K562 (cell line): ENCODE results near the gene EXOSC2. TPM values are rescaled to one million over a fixed set of nuclear protein-coding genes. Genes with fewer than 3 reads are reported as not detected.

Experiments
- ILK ChIP-seq: fragments of 450-650 bp; IDR thresholded peaks from 2 replicates; pipeline ENCODE4 v1.6.1; 2016; ENCODE audit warnings: missing genetic modification characterization, low read depth, mild to moderate bottlenecking, missing compliant biosample characterization, moderate library complexity, borderline replicate concordance
- MAFG ChIP-seq: fragments of 450-650 bp; conservative IDR thresholded peaks from 2 replicates; pipeline ENCODE4 v1.6.1; 2016; ENCODE audit warnings: missing genetic modification characterization, missing compliant biosample characterization
- NCOA2 ChIP-seq, 2 experiments: fragments of 450-650 bp; IDR thresholded peaks; 2 replicates each; pipeline ENCODE4 v1.6.1; 2018; ENCODE audit warnings: mild to moderate bottlenecking in 2 of 2, moderate library complexity in 1 of 2; ENCODE audit not compliant: partially characterized antibody in 2 of 2
- NEUROD1 ChIP-seq: fragments of 150-350 bp; IDR thresholded peaks from 2 replicates; pipeline ENCODE4 v1.6.1; 2014; ENCODE audit warnings: borderline replicate concordance, low read length, low read depth; ENCODE audit not compliant: partially characterized antibody
- NR4A1 ChIP-seq, 2 experiments: fragments of 250-450 bp in 1 of 2; fragments of 450-650 bp in 1 of 2; sonication (Bioruptor Pico) in 1 of 2; IDR thresholded peaks; 2 replicates each; pipeline versions ENCODE4 v1.4.0 to v1.6.1; 2016 to 2020; ENCODE audit warnings: mild to moderate bottlenecking in 2 of 2, missing compliant biosample characterization in 1 of 2, missing genetic modification characterization in 1 of 2, moderate library complexity in 1 of 2
- PCBP1 ChIP-seq: fragments of 200-400 bp; formaldehyde crosslinking; IDR thresholded peaks from 2 replicates; pipeline ENCODE4 v1.6.1; 2018; ENCODE audit warnings: mild to moderate bottlenecking, low read depth, low read length; ENCODE audit not compliant: poor library complexity, severe bottlenecking
- PPARD ChIP-seq: fragments of 250-450 bp; sonication (Bioruptor Pico); IDR thresholded peaks from 2 replicates; pipeline ENCODE4 v1.8.0; 2022; ENCODE audit warnings: inconsistent platforms, mild to moderate bottlenecking, moderate library complexity
- RBM17 ChIP-seq: fragments of 200-400 bp; formaldehyde crosslinking; IDR thresholded peaks from 2 replicates; pipeline ENCODE4 v1.6.1; 2017; ENCODE audit warnings: low read depth, mild to moderate bottlenecking, low read length, borderline replicate concordance
- polyA plus RNA-seq, 8 experiments: library from polyadenylated mRNA; depleted of rRNA in 4 of 8; stranded (reverse) in 5 of 8; unstranded in 3 of 8; fragments of >200 nt; fragmentation: Nextera tagmentation in 2 of 8; fragmentation: Illumina TruSeq in 1 of 8; extraction: Ambion mirVana in 2 of 8; extraction: Trizol in 1 of 8; gene quantifications; 2 replicates each; pipeline versions ENCODE4 v1.2.1 to v1.2.3, GENCODE V29; 2011 to 2014; ENCODE audit warnings: inconsistent platforms in 1 of 8, missing spikeins in 1 of 8
- total RNA-seq, 7 experiments: library from RNA; depleted of rRNA in 6 of 7; stranded (reverse); fragments of >200 nt in 6 of 7; fragmentation: Illumina TruSeq in 2 of 7; extraction: Trizol in 2 of 7; gene quantifications; 2 replicates each; pipeline versions ENCODE4 v1.2.1 to v1.2.3, GENCODE V29; 2011 to 2021; ENCODE audit warnings: low replicate concordance in 1 of 7
- TF ChIP-seq, protein P1 (sequence below): fragments of 200-800 bp; sonication (Bioruptor generic); IDR thresholded peaks from 2 replicates; pipeline ENCODE4 v1.6.1; 2016; ENCODE audit warnings: missing genetic modification characterization, missing compliant biosample characterization
- TF ChIP-seq, protein P2 (sequence below): fragments of 450-650 bp; IDR thresholded peaks from 2 replicates; pipeline ENCODE4 v1.6.1; 2017; ENCODE audit warnings: antibody characterized with exemption
- TF ChIP-seq, protein P3 (sequence below): sonication (generic); formaldehyde crosslinking; IDR thresholded peaks from 2 replicates; pipeline ENCODE4 v1.8.0; 2022; ENCODE audit warnings: mild to moderate bottlenecking, low read depth, missing genetic modification reagents
- TF ChIP-seq, protein P4 (sequence below): sonication (generic); formaldehyde crosslinking; IDR thresholded peaks from 2 replicates; pipeline ENCODE4 v1.8.0; 2022; ENCODE audit warnings: mild to moderate bottlenecking, missing genetic modification reagents, borderline replicate concordance

EXOSC2 gene
- total and polyA plus RNA-seq, 9 of the 15 experiments (the other 6 are each of a cell fraction or from before 2014, with no cell fraction given): 46.0 to 101 (median 77.6) TPM

DNA sequence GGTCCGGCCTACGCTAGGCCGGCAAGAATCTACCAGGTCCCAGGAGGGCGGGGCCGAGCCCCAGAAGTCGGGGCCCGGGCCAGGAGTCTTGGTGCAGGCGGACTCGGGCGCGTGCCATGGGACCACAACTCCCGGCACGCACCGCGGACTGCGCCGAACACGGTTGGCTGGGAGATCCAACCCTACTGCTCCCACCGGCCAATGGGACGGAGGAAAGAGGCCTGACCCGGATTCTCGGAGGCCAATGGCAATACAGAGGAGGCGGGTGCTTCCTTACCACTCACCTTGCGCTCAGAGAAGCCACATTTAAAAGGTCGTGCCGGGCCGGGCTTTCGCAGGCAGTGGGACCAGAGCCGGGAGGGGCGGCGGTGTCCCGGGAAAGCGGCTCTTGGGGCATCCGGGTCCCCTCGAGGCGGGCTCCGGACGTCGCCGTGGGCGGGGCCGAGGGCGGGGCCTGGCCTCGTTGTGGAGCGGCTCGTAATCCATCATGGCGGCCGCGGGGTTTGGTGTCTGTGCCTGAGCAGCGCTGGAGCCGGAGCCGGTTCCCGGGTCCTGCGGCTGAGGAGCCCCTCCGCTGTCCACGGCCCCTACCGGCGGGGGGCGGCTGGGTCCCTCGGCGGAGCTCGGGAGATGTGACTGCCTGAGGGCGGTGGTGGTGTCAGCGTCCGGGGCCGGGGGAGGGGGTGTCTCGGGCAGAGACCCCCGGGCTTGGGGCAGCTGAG is 19.1 kb downstream of the EXOSC2 start (continued):
- TF ChIP-seq, protein P1, sequence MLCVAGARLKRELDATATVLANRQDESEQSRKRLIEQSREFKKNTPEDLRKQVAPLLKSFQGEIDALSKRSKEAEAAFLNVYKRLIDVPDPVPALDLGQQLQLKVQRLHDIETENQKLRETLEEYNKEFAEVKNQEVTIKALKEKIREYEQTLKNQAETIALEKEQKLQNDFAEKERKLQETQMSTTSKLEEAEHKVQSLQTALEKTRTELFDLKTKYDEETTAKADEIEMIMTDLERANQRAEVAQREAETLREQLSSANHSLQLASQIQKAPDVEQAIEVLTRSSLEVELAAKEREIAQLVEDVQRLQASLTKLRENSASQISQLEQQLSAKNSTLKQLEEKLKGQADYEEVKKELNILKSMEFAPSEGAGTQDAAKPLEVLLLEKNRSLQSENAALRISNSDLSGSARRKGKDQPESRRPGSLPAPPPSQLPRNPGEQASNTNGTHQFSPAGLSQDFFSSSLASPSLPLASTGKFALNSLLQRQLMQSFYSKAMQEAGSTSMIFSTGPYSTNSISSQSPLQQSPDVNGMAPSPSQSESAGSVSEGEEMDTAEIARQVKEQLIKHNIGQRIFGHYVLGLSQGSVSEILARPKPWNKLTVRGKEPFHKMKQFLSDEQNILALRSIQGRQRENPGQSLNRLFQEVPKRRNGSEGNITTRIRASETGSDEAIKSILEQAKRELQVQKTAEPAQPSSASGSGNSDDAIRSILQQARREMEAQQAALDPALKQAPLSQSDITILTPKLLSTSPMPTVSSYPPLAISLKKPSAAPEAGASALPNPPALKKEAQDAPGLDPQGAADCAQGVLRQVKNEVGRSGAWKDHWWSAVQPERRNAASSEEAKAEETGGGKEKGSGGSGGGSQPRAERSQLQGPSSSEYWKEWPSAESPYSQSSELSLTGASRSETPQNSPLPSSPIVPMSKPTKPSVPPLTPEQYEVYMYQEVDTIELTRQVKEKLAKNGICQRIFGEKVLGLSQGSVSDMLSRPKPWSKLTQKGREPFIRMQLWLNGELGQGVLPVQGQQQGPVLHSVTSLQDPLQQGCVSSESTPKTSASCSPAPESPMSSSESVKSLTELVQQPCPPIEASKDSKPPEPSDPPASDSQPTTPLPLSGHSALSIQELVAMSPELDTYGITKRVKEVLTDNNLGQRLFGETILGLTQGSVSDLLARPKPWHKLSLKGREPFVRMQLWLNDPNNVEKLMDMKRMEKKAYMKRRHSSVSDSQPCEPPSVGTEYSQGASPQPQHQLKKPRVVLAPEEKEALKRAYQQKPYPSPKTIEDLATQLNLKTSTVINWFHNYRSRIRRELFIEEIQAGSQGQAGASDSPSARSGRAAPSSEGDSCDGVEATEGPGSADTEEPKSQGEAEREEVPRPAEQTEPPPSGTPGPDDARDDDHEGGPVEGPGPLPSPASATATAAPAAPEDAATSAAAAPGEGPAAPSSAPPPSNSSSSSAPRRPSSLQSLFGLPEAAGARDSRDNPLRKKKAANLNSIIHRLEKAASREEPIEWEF (CRISPR knock-in tag): no peak
- TF ChIP-seq NCOA2 (IDR thresholded peaks at IDR 0.05; ENCODE audit: partially characterized antibody in 2 of 2) (no peak), PPARD (CRISPR knock-in tag) (no peak), PCBP1 (no peak), NR4A1 (CRISPR knock-in tag; IDR thresholded peaks at IDR 0.05) (no peak), NR4A1 (tag; IDR thresholded peaks at IDR 0.05) (no peak), MAFG (tag) (no peak), NEUROD1 (peak; percentile 80), RBM17 (no peak), ILK (no peak)
- TF ChIP-seq, protein P2, sequence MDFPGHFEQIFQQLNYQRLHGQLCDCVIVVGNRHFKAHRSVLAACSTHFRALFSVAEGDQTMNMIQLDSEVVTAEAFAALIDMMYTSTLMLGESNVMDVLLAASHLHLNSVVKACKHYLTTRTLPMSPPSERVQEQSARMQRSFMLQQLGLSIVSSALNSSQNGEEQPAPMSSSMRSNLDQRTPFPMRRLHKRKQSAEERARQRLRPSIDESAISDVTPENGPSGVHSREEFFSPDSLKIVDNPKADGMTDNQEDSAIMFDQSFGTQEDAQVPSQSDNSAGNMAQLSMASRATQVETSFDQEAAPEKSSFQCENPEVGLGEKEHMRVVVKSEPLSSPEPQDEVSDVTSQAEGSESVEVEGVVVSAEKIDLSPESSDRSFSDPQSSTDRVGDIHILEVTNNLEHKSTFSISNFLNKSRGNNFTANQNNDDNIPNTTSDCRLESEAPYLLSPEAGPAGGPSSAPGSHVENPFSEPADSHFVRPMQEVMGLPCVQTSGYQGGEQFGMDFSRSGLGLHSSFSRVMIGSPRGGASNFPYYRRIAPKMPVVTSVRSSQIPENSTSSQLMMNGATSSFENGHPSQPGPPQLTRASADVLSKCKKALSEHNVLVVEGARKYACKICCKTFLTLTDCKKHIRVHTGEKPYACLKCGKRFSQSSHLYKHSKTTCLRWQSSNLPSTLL: no peak
- TF ChIP-seq, protein P3, sequence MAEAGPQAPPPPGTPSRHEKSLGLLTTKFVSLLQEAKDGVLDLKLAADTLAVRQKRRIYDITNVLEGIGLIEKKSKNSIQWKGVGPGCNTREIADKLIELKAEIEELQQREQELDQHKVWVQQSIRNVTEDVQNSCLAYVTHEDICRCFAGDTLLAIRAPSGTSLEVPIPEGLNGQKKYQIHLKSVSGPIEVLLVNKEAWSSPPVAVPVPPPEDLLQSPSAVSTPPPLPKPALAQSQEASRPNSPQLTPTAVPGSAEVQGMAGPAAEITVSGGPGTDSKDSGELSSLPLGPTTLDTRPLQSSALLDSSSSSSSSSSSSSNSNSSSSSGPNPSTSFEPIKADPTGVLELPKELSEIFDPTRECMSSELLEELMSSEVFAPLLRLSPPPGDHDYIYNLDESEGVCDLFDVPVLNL (CRISPR knock-in tag): no peak
- TF ChIP-seq, protein P4, sequence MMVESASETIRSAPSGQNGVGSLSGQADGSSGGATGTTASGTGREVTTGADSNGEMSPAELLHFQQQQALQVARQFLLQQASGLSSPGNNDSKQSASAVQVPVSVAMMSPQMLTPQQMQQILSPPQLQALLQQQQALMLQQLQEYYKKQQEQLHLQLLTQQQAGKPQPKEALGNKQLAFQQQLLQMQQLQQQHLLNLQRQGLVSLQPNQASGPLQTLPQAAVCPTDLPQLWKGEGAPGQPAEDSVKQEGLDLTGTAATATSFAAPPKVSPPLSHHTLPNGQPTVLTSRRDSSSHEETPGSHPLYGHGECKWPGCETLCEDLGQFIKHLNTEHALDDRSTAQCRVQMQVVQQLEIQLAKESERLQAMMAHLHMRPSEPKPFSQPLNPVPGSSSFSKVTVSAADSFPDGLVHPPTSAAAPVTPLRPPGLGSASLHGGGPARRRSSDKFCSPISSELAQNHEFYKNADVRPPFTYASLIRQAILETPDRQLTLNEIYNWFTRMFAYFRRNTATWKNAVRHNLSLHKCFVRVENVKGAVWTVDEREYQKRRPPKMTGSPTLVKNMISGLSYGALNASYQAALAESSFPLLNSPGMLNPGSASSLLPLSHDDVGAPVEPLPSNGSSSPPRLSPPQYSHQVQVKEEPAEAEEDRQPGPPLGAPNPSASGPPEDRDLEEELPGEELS (CRISPR knock-in tag): no peak
